ENCODE results near the gene HECA. TPM values are rescaled to one million over a fixed set of nuclear protein-coding genes. Genes with fewer than 3 reads are reported as not detected.

HECA gene
- total RNA-seq, 1 experiment from 2014 or later: 10.7 TPM

DNA sequence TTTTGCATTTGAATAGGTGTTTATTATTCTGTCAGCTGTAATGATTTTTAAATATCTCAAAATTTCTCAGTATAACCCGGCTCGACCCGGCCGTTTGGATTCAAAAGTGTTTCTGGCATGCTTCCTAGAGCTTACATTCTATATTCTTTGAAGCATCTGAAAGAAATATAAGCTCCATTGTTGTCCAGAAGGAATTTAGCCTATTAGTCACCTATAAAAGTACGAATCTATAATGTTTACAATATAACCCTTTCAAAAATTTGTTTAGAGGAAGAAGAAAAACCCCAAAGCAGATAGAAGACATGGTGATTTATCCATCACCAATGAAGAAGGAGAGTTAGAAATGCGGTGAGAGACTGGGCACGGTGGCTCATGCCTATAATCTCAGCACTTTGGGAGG is 22.3 kb upstream of the HECA start:
- Histone ChIP-seq H3K4me3 (replicated peaks in 1 of 2; ENCODE audit: low read depth in 1 of 2, low read length in 2 of 2) (no peak overlapping the region), H3K27me3 (ENCODE audit: insufficient read depth, low read length) (no peaks in the 10 kb centered on the region), H4K20me1 (ENCODE audit: insufficient read depth) (no peaks in the 10 kb centered on the region), H3K36me3 (ENCODE audit: control insufficient read depth in 1 of 2, insufficient read depth in 2 of 2, low read length in 2 of 2) (no peaks in the 10 kb centered on the region), H3K27ac (ENCODE audit: low read depth, low read length) (no peak overlapping the region), H3K79me2 (ENCODE audit: insufficient read depth, low read length) (no peaks in the 10 kb centered on the region), H3K4me1 (ENCODE audit: control insufficient read depth in 1 of 2, insufficient read depth in 2 of 2, low read length in 2 of 2) (no peaks in the 10 kb centered on the region), H2AFZ (ENCODE audit: low read depth, low read length, poor library complexity, severe bottlenecking) (no peak overlapping the region), H3K9me3 (ENCODE audit: control insufficient read depth in 1 of 2, insufficient read depth in 1 of 2, low read depth in 1 of 2, low read length in 2 of 2) (no peaks in the 10 kb centered on the region), H3K9me2 (ENCODE audit: insufficient read depth) (peaks cover 3% of the 10 kb centered on the region; the same call in 1 of the 2 replicates), H3K4me2 (ENCODE audit: low read length) (no peak overlapping the region), H3K9ac (ENCODE audit: low read length) (no peak overlapping the region)
- ChIA-PET POLR2A (interaction anchor here (0.7 kb wide), 1 partner anchor 1935 kb away, joined by 3 read pairs; no protein-coding TSS in a partner anchor), CTCF (no interaction called here), RAD21 (ENCODE audit: low non-redundant PET in 1 of 2, low total read pairs in 2 of 2, uncharacterized antibody in 2 of 2, unreplicated experiment in 2 of 2) (no interaction called here)
- intact Hi-C loops (cut with micrococcal nuclease): no loop called here
- DNase-seq (ENCODE audit: low read depth, low spot score) (no peak), ATAC-seq (no peak)
- BruUV-seq (replicated peaks): no TSS peak
- TF ChIP-seq EZH2phosphoT487 (IDR thresholded peaks at IDR 0.05; ENCODE audit: borderline replicate concordance): no peak
- TF ChIP-seq, protein P1, sequence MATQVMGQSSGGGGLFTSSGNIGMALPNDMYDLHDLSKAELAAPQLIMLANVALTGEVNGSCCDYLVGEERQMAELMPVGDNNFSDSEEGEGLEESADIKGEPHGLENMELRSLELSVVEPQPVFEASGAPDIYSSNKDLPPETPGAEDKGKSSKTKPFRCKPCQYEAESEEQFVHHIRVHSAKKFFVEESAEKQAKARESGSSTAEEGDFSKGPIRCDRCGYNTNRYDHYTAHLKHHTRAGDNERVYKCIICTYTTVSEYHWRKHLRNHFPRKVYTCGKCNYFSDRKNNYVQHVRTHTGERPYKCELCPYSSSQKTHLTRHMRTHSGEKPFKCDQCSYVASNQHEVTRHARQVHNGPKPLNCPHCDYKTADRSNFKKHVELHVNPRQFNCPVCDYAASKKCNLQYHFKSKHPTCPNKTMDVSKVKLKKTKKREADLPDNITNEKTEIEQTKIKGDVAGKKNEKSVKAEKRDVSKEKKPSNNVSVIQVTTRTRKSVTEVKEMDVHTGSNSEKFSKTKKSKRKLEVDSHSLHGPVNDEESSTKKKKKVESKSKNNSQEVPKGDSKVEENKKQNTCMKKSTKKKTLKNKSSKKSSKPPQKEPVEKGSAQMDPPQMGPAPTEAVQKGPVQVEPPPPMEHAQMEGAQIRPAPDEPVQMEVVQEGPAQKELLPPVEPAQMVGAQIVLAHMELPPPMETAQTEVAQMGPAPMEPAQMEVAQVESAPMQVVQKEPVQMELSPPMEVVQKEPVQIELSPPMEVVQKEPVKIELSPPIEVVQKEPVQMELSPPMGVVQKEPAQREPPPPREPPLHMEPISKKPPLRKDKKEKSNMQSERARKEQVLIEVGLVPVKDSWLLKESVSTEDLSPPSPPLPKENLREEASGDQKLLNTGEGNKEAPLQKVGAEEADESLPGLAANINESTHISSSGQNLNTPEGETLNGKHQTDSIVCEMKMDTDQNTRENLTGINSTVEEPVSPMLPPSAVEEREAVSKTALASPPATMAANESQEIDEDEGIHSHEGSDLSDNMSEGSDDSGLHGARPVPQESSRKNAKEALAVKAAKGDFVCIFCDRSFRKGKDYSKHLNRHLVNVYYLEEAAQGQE (IDR thresholded peaks at IDR 0.05; ENCODE audit: low read depth): no peak
- no peak for TF ChIP-seq SRF (IDR thresholded peaks at IDR 0.05; ENCODE audit: low read depth)
- TF ChIP-seq, protein P2, sequence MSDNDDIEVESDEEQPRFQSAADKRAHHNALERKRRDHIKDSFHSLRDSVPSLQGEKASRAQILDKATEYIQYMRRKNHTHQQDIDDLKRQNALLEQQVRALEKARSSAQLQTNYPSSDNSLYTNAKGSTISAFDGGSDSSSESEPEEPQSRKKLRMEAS (IDR thresholded peaks at IDR 0.05): no peak
- no peak for TF ChIP-seq ELF1 (IDR thresholded peaks at IDR 0.05; ENCODE audit: borderline replicate concordance, low read depth)
- TF ChIP-seq, protein P3, sequence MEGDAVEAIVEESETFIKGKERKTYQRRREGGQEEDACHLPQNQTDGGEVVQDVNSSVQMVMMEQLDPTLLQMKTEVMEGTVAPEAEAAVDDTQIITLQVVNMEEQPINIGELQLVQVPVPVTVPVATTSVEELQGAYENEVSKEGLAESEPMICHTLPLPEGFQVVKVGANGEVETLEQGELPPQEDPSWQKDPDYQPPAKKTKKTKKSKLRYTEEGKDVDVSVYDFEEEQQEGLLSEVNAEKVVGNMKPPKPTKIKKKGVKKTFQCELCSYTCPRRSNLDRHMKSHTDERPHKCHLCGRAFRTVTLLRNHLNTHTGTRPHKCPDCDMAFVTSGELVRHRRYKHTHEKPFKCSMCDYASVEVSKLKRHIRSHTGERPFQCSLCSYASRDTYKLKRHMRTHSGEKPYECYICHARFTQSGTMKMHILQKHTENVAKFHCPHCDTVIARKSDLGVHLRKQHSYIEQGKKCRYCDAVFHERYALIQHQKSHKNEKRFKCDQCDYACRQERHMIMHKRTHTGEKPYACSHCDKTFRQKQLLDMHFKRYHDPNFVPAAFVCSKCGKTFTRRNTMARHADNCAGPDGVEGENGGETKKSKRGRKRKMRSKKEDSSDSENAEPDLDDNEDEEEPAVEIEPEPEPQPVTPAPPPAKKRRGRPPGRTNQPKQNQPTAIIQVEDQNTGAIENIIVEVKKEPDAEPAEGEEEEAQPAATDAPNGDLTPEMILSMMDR (IDR thresholded peaks at IDR 0.05 in 2 of 3, conservative IDR thresholded peaks at IDR 0.05 in 1 of 3; ENCODE audit: borderline replicate concordance in 1 of 3, insufficient read depth in 1 of 3, low read depth in 2 of 3, low read length in 2 of 3): no peak
- TF ChIP-seq CEBPB (IDR thresholded peaks at IDR 0.05; ENCODE audit: low read depth): no peak
- no peak for TF ChIP-seq FOSL1 (IDR thresholded peaks at IDR 0.05; ENCODE audit: low read depth)
- TF ChIP-seq POLR2A (IDR thresholded peaks at IDR 0.05; ENCODE audit: borderline replicate concordance, extremely low read depth, insufficient read depth, insufficient read length): no peak
- no peak for TF ChIP-seq SIN3A (IDR thresholded peaks at IDR 0.05; ENCODE audit: low read depth)
- no peak for TF ChIP-seq YY1 (IDR thresholded peaks at IDR 0.05; ENCODE audit: extremely low read depth, insufficient replicate concordance, low read depth, low read length)
- no peak for TF ChIP-seq TCF7L2 (IDR thresholded peaks at IDR 0.05; ENCODE audit: borderline replicate concordance, extremely low read depth, insufficient read depth, insufficient read length)
- TF ChIP-seq ZNF274 (IDR thresholded peaks at IDR 0.05; ENCODE audit: low read depth, low read length): no peak
- no peak for TF ChIP-seq EZH2 (IDR thresholded peaks at IDR 0.05)
- TF ChIP-seq ZFX (IDR thresholded peaks at IDR 0.05): no peak
- TF ChIP-seq POLR2AphosphoS5 (IDR thresholded peaks at IDR 0.05; ENCODE audit: low read depth, low read length): no peak

Measured in HCT116 (cell line).